Tibial nerve (tissue), 3 donors: ENCODE results near the gene HEXIM2.

Source experiments
- POLR2A ChIP-seq, 2 donors: fragments of 450-650 bp; IDR thresholded peaks; one replicate each; pipeline ENCODE4 v1.6.1; 2017; ENCODE audit warnings: antibody characterized with exemption in 2 of 2, mild to moderate bottlenecking in 2 of 2, moderate library complexity in 2 of 2
- TF ChIP-seq, protein P1 (sequence below), 5 experiments: fragments of 200-600 bp in 3 of 5; fragments of 450-650 bp in 2 of 5; sonication (generic) in 3 of 5; IDR thresholded peaks; one replicate each; pipeline ENCODE4 v1.5.1; 2016 to 2019; ENCODE audit warnings: antibody characterized with exemption in 5 of 5, mild to moderate bottlenecking in 3 of 5, moderate library complexity in 2 of 5

DNA sequence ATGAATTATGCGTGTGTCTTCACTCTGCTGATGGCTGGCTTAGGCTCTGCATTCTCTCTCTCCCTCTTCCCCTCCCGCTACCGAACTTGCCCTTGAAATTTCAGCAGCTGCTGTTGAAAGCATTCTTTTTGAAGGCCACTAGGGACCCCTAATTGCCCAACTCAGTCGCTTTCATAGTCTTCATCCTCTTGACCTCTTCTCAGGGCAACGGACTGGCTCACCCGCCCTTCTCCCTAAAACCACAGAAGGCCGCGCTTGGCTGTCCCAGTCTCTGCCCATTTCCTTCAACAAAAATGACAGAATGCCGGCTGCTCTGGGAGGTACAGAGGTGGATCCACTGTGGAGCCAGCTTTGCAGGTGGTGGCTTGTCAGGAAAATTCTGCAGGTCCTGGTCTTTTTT lies 39.0 kb downstream of the HEXIM2 start:
- TF ChIP-seq, protein P1, sequence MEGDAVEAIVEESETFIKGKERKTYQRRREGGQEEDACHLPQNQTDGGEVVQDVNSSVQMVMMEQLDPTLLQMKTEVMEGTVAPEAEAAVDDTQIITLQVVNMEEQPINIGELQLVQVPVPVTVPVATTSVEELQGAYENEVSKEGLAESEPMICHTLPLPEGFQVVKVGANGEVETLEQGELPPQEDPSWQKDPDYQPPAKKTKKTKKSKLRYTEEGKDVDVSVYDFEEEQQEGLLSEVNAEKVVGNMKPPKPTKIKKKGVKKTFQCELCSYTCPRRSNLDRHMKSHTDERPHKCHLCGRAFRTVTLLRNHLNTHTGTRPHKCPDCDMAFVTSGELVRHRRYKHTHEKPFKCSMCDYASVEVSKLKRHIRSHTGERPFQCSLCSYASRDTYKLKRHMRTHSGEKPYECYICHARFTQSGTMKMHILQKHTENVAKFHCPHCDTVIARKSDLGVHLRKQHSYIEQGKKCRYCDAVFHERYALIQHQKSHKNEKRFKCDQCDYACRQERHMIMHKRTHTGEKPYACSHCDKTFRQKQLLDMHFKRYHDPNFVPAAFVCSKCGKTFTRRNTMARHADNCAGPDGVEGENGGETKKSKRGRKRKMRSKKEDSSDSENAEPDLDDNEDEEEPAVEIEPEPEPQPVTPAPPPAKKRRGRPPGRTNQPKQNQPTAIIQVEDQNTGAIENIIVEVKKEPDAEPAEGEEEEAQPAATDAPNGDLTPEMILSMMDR (IDR thresholded peaks at IDR 0.05): peak in 1 of 5 experiments; percentile 46
- no peak for TF ChIP-seq POLR2A (IDR thresholded peaks at IDR 0.05)
